GM12878 (cell line): ENCODE measurements around the gene PLEKHD1. TPM values are rescaled to one million over a fixed set of nuclear protein-coding genes. Genes with fewer than 3 reads are reported as not detected.

Experiments used
- ATAC-seq: fragments of 200-7000 bp; cut with Tn5 transposase; 3 replicates; pipeline ENCODE4 v1.9.1; 2020; ENCODE audit warnings: mild to moderate bottlenecking, moderate library complexity
- BruUV-seq: library from RNA; stranded (reverse); fragments of 400-500 nt; replicated peaks from 2 replicates; lab custom pipeline; 2021; lab: Mats Ljungman, UMichigan
- CTCF ChIA-PET: fragments of 300-600 bp; sonication (Branson Sonifier 250); formaldehyde crosslinking; extraction: SDS; loops from one replicate; lab custom pipeline; 2021; ENCODE audit warnings: inconsistent platforms; lab: Yijun Ruan, JAX
- POLR2A ChIA-PET: fragments of 350-600 bp; formaldehyde crosslinking; extraction: SDS; loops from one replicate; lab custom pipeline; 2021; ENCODE audit warnings: inconsistent platforms; lab: Charles Lee
- RAD21 ChIA-PET: fragments of 300-600 bp; sonication (Branson Sonifier 250); formaldehyde crosslinking; loops from one replicate; lab custom pipeline; 2023; ENCODE audit warnings: antibody characterized with exemption; ENCODE audit not compliant: unreplicated experiment; lab: Charles Lee
- SMC1A ChIA-PET: fragments of 300-600 bp; sonication (Branson Sonifier 250); formaldehyde crosslinking; loops from one replicate; lab custom pipeline; 2023; ENCODE audit not compliant: unreplicated experiment, uncharacterized antibody; lab: Charles Lee
- DNase-seq: peaks from one replicate; pipeline ENCODE4 v3.0.0-alpha.2; 2011; ENCODE audit warnings: low read depth, low spot score
- FAIRE-seq: peaks from 3 replicates; lab custom pipeline; 2011; peaks lifted over from hg19 to GRCh38; lab: Jason Lieb, UNC
- H2AFZ ChIP-seq: 2 replicates; pipeline ENCODE4 v1.6.0; 2011; ENCODE audit warnings: low read depth, low read length, control low read depth; ENCODE audit not compliant: control insufficient read depth
- H3K27ac ChIP-seq: 2 replicates; pipeline ENCODE4 v1.5.1; 2011; ENCODE audit warnings: control low read depth; ENCODE audit not compliant: control insufficient read depth, insufficient read depth
- H3K27me3 ChIP-seq, 2 experiments: replicated peaks in 1 of 2; 2 replicates each; pipeline versions ENCODE4 v1.6.0 to v1.6.1; 2011; ENCODE audit warnings: low read length in 1 of 2; ENCODE audit not compliant: control insufficient read depth in 2 of 2, insufficient read depth in 2 of 2
- H3K36me3 ChIP-seq, 2 experiments: 2 replicates each; pipeline ENCODE4 v1.5.1; 2011; ENCODE audit warnings: low read length in 1 of 2; ENCODE audit not compliant: control insufficient read depth in 2 of 2, insufficient read depth in 2 of 2
- H3K4me1 ChIP-seq: 2 replicates; pipeline ENCODE4 v1.6.1; 2011; ENCODE audit warnings: mild to moderate bottlenecking, low read length, moderate library complexity, mixed read lengths; ENCODE audit not compliant: control insufficient read depth, insufficient read depth
- H3K4me2 ChIP-seq: 2 replicates; pipeline ENCODE4 v1.6.0; 2011; ENCODE audit warnings: control low read depth; ENCODE audit not compliant: control insufficient read depth, insufficient read depth
- H3K4me3 ChIP-seq: fragments of 200-600 bp; sonication (generic); 2 replicates; pipeline ENCODE4 v1.5.1; 2016
- H3K79me2 ChIP-seq: 2 replicates; pipeline ENCODE4 v1.6.0; 2011; ENCODE audit warnings: low read length; ENCODE audit not compliant: control insufficient read depth, insufficient read depth
- H3K9ac ChIP-seq: 2 replicates; pipeline ENCODE4 v1.8.0; 2011; ENCODE audit warnings: low read length, control low read depth, mixed read lengths; ENCODE audit not compliant: control insufficient read depth, insufficient read depth
- H3K9me3 ChIP-seq: replicated peaks from 3 replicates; pipeline ENCODE4 v1.5.1; 2011; ENCODE audit warnings: mild to moderate bottlenecking, low read length; ENCODE audit not compliant: control insufficient read depth, insufficient read depth
- H4K20me1 ChIP-seq: 2 replicates; pipeline ENCODE4 v1.6.0; 2011; ENCODE audit not compliant: control insufficient read depth, insufficient read depth
- ATF7 ChIP-seq: fragments of 450-650 bp; IDR thresholded peaks from 2 replicates; pipeline ENCODE4 v1.6.1; 2016; ENCODE audit warnings: low read depth, mild to moderate bottlenecking
- BHLHE40 ChIP-seq, 2 experiments: fragments of 450-650 bp in 1 of 2; IDR thresholded peaks; 2 replicates each; pipeline ENCODE4 v1.6.1; 2011 to 2017; ENCODE audit warnings: low read depth in 2 of 2, borderline replicate concordance in 1 of 2, improper control_type of control experiment in 1 of 2, low read length in 1 of 2, mild to moderate bottlenecking in 1 of 2
- CEBPB ChIP-seq, 2 experiments: fragments of 150-350 bp in 1 of 2; IDR thresholded peaks; 2 replicates each; pipeline ENCODE4 v1.6.1; 2012 to 2014; ENCODE audit warnings: low read depth in 2 of 2, low read length in 2 of 2, borderline replicate concordance in 1 of 2, inconsistent platforms in 1 of 2
- EED ChIP-seq: sonication (generic); IDR thresholded peaks from 2 replicates; pipeline ENCODE4 v1.6.1; 2016; ENCODE audit warnings: antibody characterized with exemption, low read depth
- FOS ChIP-seq: IDR thresholded peaks from 3 replicates; pipeline ENCODE4 v1.6.1; 2011; ENCODE audit warnings: borderline replicate concordance; ENCODE audit not compliant: insufficient read length; ENCODE audit errors: extremely low read depth
- IRF4 ChIP-seq: IDR thresholded peaks from 2 replicates; pipeline ENCODE4 v1.6.1; 2011; ENCODE audit warnings: low read depth, low read length
- KAT2A ChIP-seq: conservative IDR thresholded peaks from 2 replicates; pipeline ENCODE4 v1.6.1; 2011; ENCODE audit warnings: low read depth, low read length; ENCODE audit not compliant: control insufficient read depth
- MEF2B ChIP-seq: fragments of 450-650 bp; IDR thresholded peaks from 2 replicates; pipeline ENCODE4 v1.6.1; 2018; ENCODE audit warnings: mild to moderate bottlenecking, moderate library complexity; ENCODE audit not compliant: partially characterized antibody, poor library complexity, severe bottlenecking
- NFIC ChIP-seq: IDR thresholded peaks from 2 replicates; pipeline ENCODE4 v1.6.1; 2012; ENCODE audit warnings: low read depth, mild to moderate bottlenecking, inconsistent platforms, low read length, moderate library complexity
- RBBP5 ChIP-seq: fragments of 200-600 bp; sonication (generic); conservative IDR thresholded peaks from 2 replicates; pipeline ENCODE4 v1.6.1; 2016
- RCOR1 ChIP-seq: conservative IDR thresholded peaks from 2 replicates; pipeline ENCODE4 v1.6.1; 2012; ENCODE audit warnings: low read depth, low read length, improper control_type of control experiment
- SPI1 ChIP-seq: IDR thresholded peaks from 2 replicates; pipeline ENCODE4 v1.6.1; 2011; ENCODE audit warnings: low read depth, mild to moderate bottlenecking, low read length, moderate library complexity, borderline replicate concordance; ENCODE audit not compliant: insufficient read depth
- ZBED1 ChIP-seq: IDR thresholded peaks from 2 replicates; pipeline ENCODE4 v1.6.1; 2016; ENCODE audit warnings: borderline replicate concordance
- WGBS: methylation state at CpG from one replicate; pipeline ENCODE4 v1.1.6; 2016; ENCODE audit warnings: low lambda C conversion rate; ENCODE audit not compliant: insufficient replicate concordance, insufficient coverage; ENCODE audit errors: missing lambda C conversion rate; 5-methylcytosine and 5-hydroxymethylcytosine counted together
- in situ Hi-C: fragments of 300-500 bp; cut with MboI; formaldehyde crosslinking; loops from 9 replicates; pipeline ENCODE4 v1.14.3; 2018; ENCODE audit warnings: mixed read lengths
- intact Hi-C: fragments of 100-400 bp; cut with micrococcal nuclease; formaldehyde crosslinking; loops from one replicate; pipeline ENCODE4 v1.14.2; 2022; ENCODE audit not compliant: unreplicated experiment
- polyA plus RNA-seq, 11 experiments: library from polyadenylated mRNA; depleted of rRNA in 4 of 11; unstranded in 6 of 11; stranded (reverse) in 5 of 11; fragments of >200 nt; fragmentation: Nextera tagmentation in 4 of 11; fragmentation: Illumina TruSeq in 1 of 11; extraction: Ambion mirVana in 4 of 11; extraction: Trizol in 1 of 11; gene quantifications; 1 replicate in 1 of 11; 2 replicates in 10 of 11; pipeline versions ENCODE4 v1.2.1 to v1.2.3, GENCODE V29; 2011 to 2016; ENCODE audit warnings: inconsistent platforms in 2 of 11, missing spikeins in 2 of 11, low read depth in 1 of 11
- total RNA-seq, 4 experiments: library from RNA; depleted of rRNA in 3 of 4; stranded (reverse); fragments of >200 nt in 3 of 4; fragmentation: Illumina TruSeq in 1 of 4; extraction: Trizol in 1 of 4; gene quantifications; 2 replicates each; pipeline versions ENCODE4 v1.2.1 to v1.2.3, GENCODE V29; 2013 to 2021
- TF ChIP-seq, protein P1 (sequence below): IDR thresholded peaks from 2 replicates; pipeline ENCODE4 v1.6.1; 2011; ENCODE audit warnings: borderline replicate concordance, low read depth, mild to moderate bottlenecking, moderate library complexity, low read length; ENCODE audit not compliant: insufficient read depth, poor library complexity, severe bottlenecking
- TF ChIP-seq, protein P2 (sequence below): IDR thresholded peaks from 2 replicates; pipeline ENCODE4 v1.6.1; 2012; ENCODE audit warnings: low read length, inconsistent platforms

Gene PLEKHD1
- total and polyA plus RNA-seq, 10 of the 15 experiments (the other 5 are each of a cell fraction or from before 2014, with no cell fraction given), result 0.01 to 0.08 (median 0.04) TPM; not detected in 6

DNA sequence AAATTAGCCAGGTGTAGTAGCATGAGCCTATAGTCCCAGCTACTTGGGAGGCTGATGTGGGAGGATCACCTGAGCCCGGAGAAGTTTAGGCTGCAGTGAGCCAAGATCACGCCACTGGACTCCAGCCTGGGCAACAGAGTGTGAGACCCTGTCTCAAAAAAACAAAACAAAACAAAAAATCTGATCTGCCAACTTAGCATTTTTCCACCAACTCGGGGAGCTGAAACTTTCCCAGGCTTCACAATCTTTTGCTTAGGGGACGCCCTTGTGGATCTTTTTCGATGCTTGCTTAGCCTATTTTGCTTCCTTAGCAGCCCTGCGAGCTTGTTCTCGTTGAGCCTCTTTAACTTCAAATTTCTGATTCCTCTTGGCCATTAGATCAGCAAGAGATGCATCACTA lies 76.3 kb downstream of the PLEKHD1 start:
- Histone ChIP-seq H3K9ac (no peak overlapping the region), H3K27me3 (peaks cover 0 to 3% of the 10 kb centered on the region in 2 experiments; a peak in 3 of 4 replicates), H3K4me3 (no peak overlapping the region), H3K27ac (no peak overlapping the region), H3K4me2 (no peak overlapping the region), H3K9me3 (no peaks in the 10 kb centered on the region), H3K79me2 (no peaks in the 10 kb centered on the region), H3K4me1 (no peaks in the 10 kb centered on the region), H3K36me3 (no peaks in the 10 kb centered on the region), H2AFZ (no peak overlapping the region), H4K20me1 (no peaks in the 10 kb centered on the region)
- TF ChIP-seq RBBP5, result no peak
- no peak for TF ChIP-seq IRF4
- no peak for TF ChIP-seq EED
- no peak for TF ChIP-seq CEBPB (IDR thresholded peaks at IDR 0.05; ENCODE audit: borderline replicate concordance in 1 of 2, low read depth in 2 of 2, low read length in 2 of 2)
- no peak for TF ChIP-seq MEF2B
- TF ChIP-seq BHLHE40 (IDR thresholded peaks at IDR 0.05; ENCODE audit: borderline replicate concordance in 1 of 2, low read depth in 2 of 2, low read length in 1 of 2), result no peak
- TF ChIP-seq KAT2A, result no peak
- no peak for TF ChIP-seq RCOR1
- WGBS, result 25% methylated on average over 7 of the region's 7 CpGs
- DNase-seq (no peak), FAIRE-seq (no peak), ATAC-seq (no peak)
- ChIA-PET SMC1A (no interaction called here), CTCF (interaction anchor here (0.7 to 1.9 kb wide), 4 partner anchors 13 to 83 kb away, joined by 3 to 6 read pairs (median 4); partner anchors contain the start of gene CCDC177), RAD21 (no interaction called here), POLR2A (no interaction called here)
- intact Hi-C loops, result no loop called here
- in situ Hi-C loops, result no loop called here
- BruUV-seq, result no TSS peak

DNA sequence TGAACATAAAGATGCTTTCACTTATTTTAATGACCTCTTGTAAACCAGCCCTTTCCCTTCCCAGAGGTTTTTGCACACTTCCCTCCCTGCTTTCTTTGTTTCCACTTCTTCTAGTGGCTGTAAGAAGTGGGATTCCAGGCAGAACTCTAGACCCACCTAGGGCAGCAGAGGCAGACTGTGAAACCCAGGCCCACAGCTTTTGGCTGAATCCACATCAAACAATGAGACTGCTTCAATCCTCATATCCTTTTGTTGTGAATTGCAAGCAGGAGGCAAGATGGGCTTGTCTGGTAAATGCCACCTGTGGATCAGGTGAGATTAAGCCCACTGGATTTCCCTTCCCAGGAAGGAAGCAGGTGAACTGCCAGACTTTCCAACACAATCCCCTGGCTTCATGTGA lies 77.4 kb downstream of the PLEKHD1 start:
- H3K27me3 ChIP-seq, result peaks cover 0 to 3% of the 10 kb centered on the region in 2 experiments; a peak in 3 of 4 replicates
- H3K27ac ChIP-seq, result no peak overlapping the region
- ChIA-PET POLR2A (no interaction called here), CTCF (no interaction called here), RAD21 (no interaction called here), SMC1A (no interaction called here)
- in situ Hi-C loops (no loop called here), intact Hi-C loops (no loop called here)
- H3K79me2 ChIP-seq, result no peaks in the 10 kb centered on the region
- H2AFZ ChIP-seq, result no peak overlapping the region
- no peak overlapping the region for H3K9ac ChIP-seq
- H3K4me2 ChIP-seq, result no peak overlapping the region
- H3K4me3 ChIP-seq, result no peak overlapping the region
- FAIRE-seq (no peak), ATAC-seq (no peak), DNase-seq (no peak)
- H3K36me3 ChIP-seq, result no peaks in the 10 kb centered on the region
- H4K20me1 ChIP-seq, result no peaks in the 10 kb centered on the region
- no peaks in the 10 kb centered on the region for H3K4me1 ChIP-seq
- no peaks in the 10 kb centered on the region for H3K9me3 ChIP-seq
- BruUV-seq, result no TSS peak
- TF ChIP-seq ATF7, result no peak
- TF ChIP-seq, protein P1, sequence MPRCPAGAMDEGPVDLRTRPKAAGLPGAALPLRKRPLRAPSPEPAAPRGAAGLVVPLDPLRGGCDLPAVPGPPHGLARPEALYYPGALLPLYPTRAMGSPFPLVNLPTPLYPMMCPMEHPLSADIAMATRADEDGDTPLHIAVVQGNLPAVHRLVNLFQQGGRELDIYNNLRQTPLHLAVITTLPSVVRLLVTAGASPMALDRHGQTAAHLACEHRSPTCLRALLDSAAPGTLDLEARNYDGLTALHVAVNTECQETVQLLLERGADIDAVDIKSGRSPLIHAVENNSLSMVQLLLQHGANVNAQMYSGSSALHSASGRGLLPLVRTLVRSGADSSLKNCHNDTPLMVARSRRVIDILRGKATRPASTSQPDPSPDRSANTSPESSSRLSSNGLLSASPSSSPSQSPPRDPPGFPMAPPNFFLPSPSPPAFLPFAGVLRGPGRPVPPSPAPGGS, result no peak
- no peak for TF ChIP-seq ZBED1
- TF ChIP-seq, protein P2, sequence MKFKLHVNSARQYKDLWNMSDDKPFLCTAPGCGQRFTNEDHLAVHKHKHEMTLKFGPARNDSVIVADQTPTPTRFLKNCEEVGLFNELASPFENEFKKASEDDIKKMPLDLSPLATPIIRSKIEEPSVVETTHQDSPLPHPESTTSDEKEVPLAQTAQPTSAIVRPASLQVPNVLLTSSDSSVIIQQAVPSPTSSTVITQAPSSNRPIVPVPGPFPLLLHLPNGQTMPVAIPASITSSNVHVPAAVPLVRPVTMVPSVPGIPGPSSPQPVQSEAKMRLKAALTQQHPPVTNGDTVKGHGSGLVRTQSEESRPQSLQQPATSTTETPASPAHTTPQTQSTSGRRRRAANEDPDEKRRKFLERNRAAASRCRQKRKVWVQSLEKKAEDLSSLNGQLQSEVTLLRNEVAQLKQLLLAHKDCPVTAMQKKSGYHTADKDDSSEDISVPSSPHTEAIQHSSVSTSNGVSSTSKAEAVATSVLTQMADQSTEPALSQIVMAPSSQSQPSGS, result no peak
- TF ChIP-seq FOS, result no peak
- no peak for TF ChIP-seq NFIC
- no peak for TF ChIP-seq CEBPB (IDR thresholded peaks at IDR 0.05; ENCODE audit: borderline replicate concordance in 1 of 2, low read depth in 2 of 2, low read length in 2 of 2)
- TF ChIP-seq SPI1, result no peak
